Aortic smooth muscle cell (primary cell): ENCODE measurements around the gene DENND6A. TPM values are rescaled to one million over a fixed set of nuclear protein-coding genes. Genes with fewer than 3 reads are reported as not detected.

Experiments used
- total RNA-seq: library from RNA; depleted of rRNA; stranded (reverse); fragments of >200 nt; gene quantifications from 2 replicates; pipeline ENCODE4 v1.2.3, GENCODE V29; 2014

Gene DENND6A, protein sequence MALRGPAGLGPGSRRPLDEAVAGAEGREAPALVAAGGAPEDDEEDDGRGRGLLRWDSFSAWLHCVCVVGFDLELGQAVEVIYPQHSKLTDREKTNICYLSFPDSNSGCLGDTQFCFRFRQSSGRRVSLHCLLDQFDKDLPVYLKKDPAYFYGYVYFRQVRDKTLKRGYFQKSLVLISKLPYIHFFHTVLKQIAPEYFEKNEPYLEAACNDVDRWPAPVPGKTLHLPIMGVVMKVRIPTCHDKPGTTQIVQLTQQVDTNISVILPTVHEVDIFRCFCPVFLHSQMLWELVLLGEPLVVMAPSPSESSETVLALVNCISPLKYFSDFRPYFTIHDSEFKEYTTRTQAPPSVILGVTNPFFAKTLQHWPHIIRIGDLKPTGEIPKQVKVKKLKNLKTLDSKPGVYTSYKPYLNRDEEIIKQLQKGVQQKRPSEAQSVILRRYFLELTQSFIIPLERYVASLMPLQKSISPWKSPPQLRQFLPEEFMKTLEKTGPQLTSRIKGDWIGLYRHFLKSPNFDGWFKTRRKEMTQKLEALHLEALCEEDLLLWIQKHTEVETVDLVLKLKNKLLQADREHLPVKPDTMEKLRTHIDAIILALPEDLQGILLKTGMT
- total RNA-seq: 17.1 and 19.6 TPM in 2 replicates

DNA sequence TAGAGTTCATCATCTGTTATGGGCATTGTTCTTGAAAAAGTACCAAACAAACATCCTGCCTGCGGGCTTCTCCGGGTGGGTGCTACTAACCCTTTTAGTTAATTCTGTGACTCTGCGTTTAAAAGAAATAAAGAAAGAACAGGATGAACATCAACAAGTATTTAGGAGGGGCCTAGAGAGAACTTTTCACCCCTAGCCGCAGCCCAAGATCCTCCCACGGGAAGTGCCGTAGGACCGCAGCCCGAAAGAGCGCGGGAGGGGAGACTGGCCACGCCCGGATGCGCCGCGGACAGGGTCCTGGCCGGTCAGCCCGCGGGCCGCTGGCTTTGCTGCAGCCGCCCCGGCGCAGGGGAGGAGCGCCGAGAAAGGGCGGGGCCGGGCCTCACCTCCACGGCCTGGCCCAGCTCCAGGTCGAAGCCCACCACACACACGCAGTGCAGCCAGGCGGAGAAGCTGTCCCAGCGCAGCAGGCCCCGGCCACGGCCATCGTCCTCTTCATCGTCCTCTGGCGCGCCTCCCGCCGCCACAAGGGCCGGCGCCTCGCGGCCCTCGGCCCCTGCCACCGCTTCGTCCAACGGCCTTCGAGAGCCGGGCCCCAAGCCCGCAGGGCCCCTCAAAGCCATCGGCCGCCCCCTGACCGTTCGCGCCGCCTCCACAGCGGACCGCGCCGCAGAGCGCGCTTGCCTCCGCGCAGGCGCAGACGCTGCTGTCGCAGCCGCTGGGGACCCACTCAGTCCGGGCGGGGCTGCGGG is at the start of gene DENND6A:
Gene DENND6A (minus strand): TSS at position 682 of the 752 bp plus-strand sequence. CDS start 59 bp downstream, at position 623.

DNA sequence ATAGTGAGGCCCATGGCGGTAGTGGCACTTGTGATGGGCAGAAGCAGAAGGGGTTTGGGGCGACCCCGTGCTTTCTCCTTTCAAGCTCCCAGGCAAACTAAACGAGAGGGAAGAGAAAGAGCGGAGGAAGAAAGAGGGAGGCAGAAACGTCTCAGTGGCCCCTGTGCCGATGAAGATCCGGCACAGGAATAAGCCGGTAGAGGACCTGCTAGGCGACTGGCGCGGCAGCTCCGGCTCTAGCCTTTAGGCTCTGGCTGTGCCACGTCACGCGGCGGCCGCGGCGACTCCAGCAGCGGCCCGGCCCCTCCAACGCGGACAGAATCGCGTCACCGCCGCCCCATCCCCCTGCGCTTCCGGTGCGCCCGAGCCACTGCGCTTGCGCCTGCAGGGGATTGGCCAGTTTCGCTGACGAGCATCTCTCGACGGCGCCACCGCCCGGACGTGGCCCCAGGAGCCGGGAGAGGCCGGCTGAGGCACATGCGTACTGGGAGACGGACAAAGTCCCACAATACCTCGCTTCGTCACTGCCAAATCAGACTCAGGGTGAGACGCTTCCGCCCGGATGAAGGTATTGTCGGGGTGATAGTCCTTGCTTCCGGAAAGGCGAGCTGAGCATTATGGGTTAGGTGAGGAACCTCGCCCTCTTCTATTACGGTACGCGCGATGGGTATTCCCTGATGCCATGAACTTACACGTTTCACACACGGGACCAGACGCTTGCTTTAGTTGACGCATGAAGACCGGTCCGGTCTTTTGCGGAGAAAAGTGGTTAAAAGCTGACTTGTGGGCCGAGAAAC is 95.6 kb downstream of the DENND6A start, which contains the start of gene ARF4:
Gene ARF4 (minus strand): TSS at position 218 of the 797 bp plus-strand sequence. CDS start 204 bp downstream, at position 14.

Other genes with a start within 250 kb of the DENND6A start
- gene DNAH12, start 148.7 kb downstream of the DENND6A start, total RNA-seq: under 0.01 and 0.12 TPM in 2 replicates
- gene PDE12, start 136.8 kb downstream of the DENND6A start, total RNA-seq: 12.4 and 17.2 TPM in 2 replicates
- gene ARF4, start 95.7 kb downstream of the DENND6A start, total RNA-seq: 277 and 312 TPM in 2 replicates
- 39.6 and 46.8 TPM in 2 replicates for gene SLMAP, start 63.2 kb upstream of the DENND6A start, total RNA-seq